Globus pallidus (tissue), 1 donor: ENCODE results near the gene CPNE7.
"Not testable (repeated sequence)": the region's sequence is repeated elsewhere in the genome, so short reads cannot be mapped to it uniquely, and the experiment has no call there.

Experiments used
- DNase-seq: peaks from one replicate; pipeline ENCODE4 v3.0.0-alpha.2; 2015; ENCODE audit warnings: low spot score

The CPNE7 gene

GRCh38 chr16:89623511-89624261, 48.1 kb downstream of the CPNE7 start:
- no peak for DNase-seq

- DNase-seq = no peak
These were observed 49.5 kb downstream of the CPNE7 start for GRCh38 chr16:89624777-89625761.

- DNase-seq = no peak
These were observed 54.5 kb downstream of the CPNE7 start for GRCh38 chr16:89629827-89630610.

GRCh38 chr16:89633064-89633631, 57.6 kb downstream of the CPNE7 start:
- DNase-seq = no peak

- not testable (repeated sequence) for DNase-seq
These were observed 59.2 kb downstream of the CPNE7 start for GRCh38 chr16:89634463-89635385.

GRCh38 chr16:89636663-89637062, 61.1 kb downstream of the CPNE7 start:
- DNase-seq = no peak

GRCh38 chr16:89637379-89637778, 61.8 kb downstream of the CPNE7 start:
- DNase-seq = no peak

- no peak for DNase-seq
These were observed 62.9 kb downstream of the CPNE7 start for GRCh38 chr16:89638455-89638854.

- no peak for DNase-seq
These were observed 63.8 kb downstream of the CPNE7 start for GRCh38 chr16:89639385-89639784.

GRCh38 chr16:89641458-89642119, 66.0 kb downstream of the CPNE7 start:
- no peak for DNase-seq

GRCh38 chr16:89642574-89642973, 67.0 kb downstream of the CPNE7 start:
- DNase-seq = no peak

- no peak for DNase-seq
These were observed 68.3 kb downstream of the CPNE7 start for GRCh38 chr16:89643769-89644300.

- DNase-seq = no peak
These were observed 69.6 kb downstream of the CPNE7 start for GRCh38 chr16:89645122-89645521.

- DNase-seq = no peak
These were observed 70.7 kb downstream of the CPNE7 start for GRCh38 chr16:89646270-89646669.
